Measurements from ENCODE around the gene ZNF579. TPM values are rescaled to one million over a fixed set of nuclear protein-coding genes. Genes with fewer than 3 reads are reported as not detected.

Gene ZNF579
- total and polyA plus RNA-seq, 8 donors, result 6.5 to 16.1 (median 9.4) TPM

- H3K4me1 ChIP-seq, result peaks cover 0 to 13% (median 0%) of the 10 kb centered on the region in 3 donors
- peak overlapping the region; percentile 83 to 98 (median 97) for H3K27ac ChIP-seq
- 3 to 7% methylated on average over 10 to 15 of the region's 15 CpGs for WGBS, 2 donors
- ATAC-seq (no peak), DNase-seq (no peak), FAIRE-seq (no peak)
- peak overlapping the region; percentile 62 to 86 (median 78) for H3K4me3 ChIP-seq
- no peaks in the 10 kb centered on the region for H3K9me3 ChIP-seq
- H3K27me3 ChIP-seq, result no peaks in the 10 kb centered on the region
- intact Hi-C loops (cut with DNase I), result no loop called here
- H3K36me3 ChIP-seq, result peaks cover 0 to 11% (median under 1%) of the 10 kb centered on the region in 3 donors
- TF ChIP-seq CTCF (IDR thresholded peaks at IDR 0.05), result no peak
Observed at GRCh38 chr19:55600662-55601028, 20.0 kb upstream of the ZNF579 start.

- ATAC-seq (peak; percentile 66 to 75 (median 70)), DNase-seq (peak; percentile 85 to 94 (median 88)), FAIRE-seq (no peak)
- no peaks in the 10 kb centered on the region for H3K27me3 ChIP-seq
- H3K4me1 ChIP-seq, result peaks cover 0 to 13% (median 0%) of the 10 kb centered on the region in 3 donors
- 0 to 1% methylated on average over 48 to 93 of the region's 97 CpGs for WGBS, 2 donors
- peak within 1 kb of the TSS; percentile 83 to 98 (median 97) for H3K27ac ChIP-seq
- no peak for TF ChIP-seq CTCF (IDR thresholded peaks at IDR 0.05)
- peak within 1 kb of the TSS; percentile 62 to 86 (median 78) for H3K4me3 ChIP-seq
- H3K9me3 ChIP-seq, result no peaks in the 10 kb centered on the region
- H3K36me3 ChIP-seq, result peaks cover 0 to 15% (median 3%) of the 10 kb centered on the region in 3 donors
- intact Hi-C loops (cut with DNase I), result no loop called here
Observed at GRCh38 chr19:55599842-55600661, 19.4 kb upstream of the ZNF579 start, which contains the start of gene ZNF524. Gene ZNF524, plus strand, starts transcription at chr19:55600288. Its CDS starts 1,825 bp downstream, at chr19:55602113.

- H3K4me3 ChIP-seq, result peak within 1 kb of the TSS; percentile 62 to 86 (median 78)
- DNase-seq (peak; percentile 94 to 99 (median 98)), FAIRE-seq (peak; percentile 87), ATAC-seq (peak; percentile 85 to 94 (median 87))
- TF ChIP-seq CTCF (IDR thresholded peaks at IDR 0.05), result no peak
- no peaks in the 10 kb centered on the region for H3K27me3 ChIP-seq
- peaks cover 0 to 10% (median 0%) of the 10 kb centered on the region in 3 donors for H3K4me1 ChIP-seq
- no peaks in the 10 kb centered on the region for H3K9me3 ChIP-seq
- peaks cover 0 to 15% (median 3%) of the 10 kb centered on the region in 3 donors for H3K36me3 ChIP-seq
- peak within 1 kb of the TSS; percentile 83 to 98 (median 97) for H3K27ac ChIP-seq
- WGBS, 2 donors, result 0% methylated on average over 21 to 23 of the region's 23 CpGs
- intact Hi-C loops (cut with DNase I), result no loop called here
Observed at GRCh38 chr19:55599468-55599841, 18.8 kb upstream of the ZNF579 start, which contains the start of gene FIZ1. Gene FIZ1, minus strand, starts transcription at chr19:55599517. Its CDS starts 1,652 bp downstream, at chr19:55597865.

GRCh38 chr19:55598719-55599467 is 18.2 kb upstream of the ZNF579 start:
- intact Hi-C loops (cut with DNase I), result no loop called here
- Histone ChIP-seq H3K27ac (peak overlapping the region; percentile 83 to 98 (median 97)), H3K27me3 (no peaks in the 10 kb centered on the region), H3K4me1 (peaks cover 0 to 5% (median 0%) of the 10 kb centered on the region in 3 donors), H3K4me3 (peak overlapping the region; percentile 62 to 86 (median 78)), H3K9me3 (no peaks in the 10 kb centered on the region), H3K36me3 (peaks cover 0 to 15% (median 3%) of the 10 kb centered on the region in 3 donors)
- DNase-seq (peak; percentile 81 to 97 (median 92)), FAIRE-seq (peak; percentile 84), ATAC-seq (peak; percentile 64 to 86 (median 79))
- TF ChIP-seq CTCF (IDR thresholded peaks at IDR 0.05), result no peak
- 7% methylated on average over 25 to 26 of the region's 26 CpGs for WGBS, 2 donors
